ENCODE data around the gene ERG. TPM values are rescaled to one million over a fixed set of nuclear protein-coding genes. Genes with fewer than 3 reads are reported as not detected.

The ERG gene
- total and polyA plus RNA-seq, 3 donors from 2014 or later = 3.7 to 8.0 (median 5.0) TPM

- Histone ChIP-seq H3K27ac (no peak overlapping the region), H3K4me1 (no peaks in the 10 kb centered on the region), H3K36me3 (ENCODE audit: low read depth, missing control alignments) (no peaks in the 10 kb centered on the region), H3K27me3 (no peaks in the 10 kb centered on the region), H3K9me3 (no peaks in the 10 kb centered on the region), H3K4me3 (no peak overlapping the region)
- WGBS, 2 donors = 57 to 75% methylated on average over 5 of the region's 5 CpGs
- TF ChIP-seq POLR2A (IDR thresholded peaks at IDR 0.05) = no peak
- TF ChIP-seq CTCF (IDR thresholded peaks at IDR 0.05) = peak in 1 of 3 experiments; percentile 25
- intact Hi-C loops (cut with DNase I; ENCODE audit: low total_unique reads) = no loop called here
- DNase-seq = no peak
Observed at GRCh38 chr21:38380481-38381137, 117.7 kb downstream of the ERG start.

- no peaks in the 10 kb centered on the region for H3K4me1 ChIP-seq
- no peak overlapping the region for H3K27ac ChIP-seq
- TF ChIP-seq POLR2A (IDR thresholded peaks at IDR 0.05) (no peak), CTCF (IDR thresholded peaks at IDR 0.05) (no peak)
- intact Hi-C loops (cut with DNase I; ENCODE audit: low total_unique reads) = no loop called here
- no peak overlapping the region for H3K4me3 ChIP-seq
- H3K9me3 ChIP-seq = no peaks in the 10 kb centered on the region
- H3K27me3 ChIP-seq = no peaks in the 10 kb centered on the region
- DNase-seq = no peak
- WGBS, 2 donors = 72 to 80% methylated on average over 3 of the region's 3 CpGs
- no peaks in the 10 kb centered on the region for H3K36me3 ChIP-seq (ENCODE audit: low read depth, missing control alignments)
Observed at GRCh38 chr21:38379147-38379546, 119.1 kb downstream of the ERG start.

- Histone ChIP-seq H3K4me3 (peak overlapping the region in 1 of 2 donors; percentile 14), H3K27me3 (no peaks in the 10 kb centered on the region), H3K27ac (no peak overlapping the region), H3K9me3 (no peaks in the 10 kb centered on the region), H3K4me1 (no peaks in the 10 kb centered on the region), H3K36me3 (ENCODE audit: low read depth, missing control alignments) (no peaks in the 10 kb centered on the region)
- TF ChIP-seq POLR2A (IDR thresholded peaks at IDR 0.05) (no peak), CTCF (IDR thresholded peaks at IDR 0.05) (no peak)
- intact Hi-C loops (cut with DNase I; ENCODE audit: low total_unique reads) = no loop called here
- DNase-seq = no peak
- WGBS, 2 donors = 53 to 69% methylated on average over 5 of the region's 5 CpGs
Observed at GRCh38 chr21:38377165-38378088, 120.8 kb downstream of the ERG start.

GRCh38 chr21:38376693-38377092, 121.6 kb downstream of the ERG start:
- 48 to 58% methylated on average over 6 to 12 of the region's 12 CpGs for WGBS, 2 donors

More at GRCh38 chr21:38376693-38377092, 121.6 kb downstream of the ERG start:
- Histone ChIP-seq H3K36me3 (ENCODE audit: low read depth, missing control alignments) (no peaks in the 10 kb centered on the region), H3K4me1 (no peaks in the 10 kb centered on the region), H3K4me3 (peak overlapping the region; percentile 14 to 19), H3K9me3 (no peaks in the 10 kb centered on the region), H3K27ac (no peak overlapping the region), H3K27me3 (no peaks in the 10 kb centered on the region)
- no peak for TF ChIP-seq POLR2A (IDR thresholded peaks at IDR 0.05)
- no peak for TF ChIP-seq CTCF (IDR thresholded peaks at IDR 0.05)
- intact Hi-C loops (cut with DNase I; ENCODE audit: low total_unique reads) = no loop called here
- peak; percentile 25 for DNase-seq

Measured in testis (tissue), 3 donors.